Gastrocnemius medialis (tissue), 4 donors: ENCODE data around the gene ZNF135. TPM values are rescaled to one million over a fixed set of nuclear protein-coding genes. Genes with fewer than 3 reads are reported as not detected.

ENCODE experiments used
- ATAC-seq, 2 donors: fragments of 150-250 bp; one replicate each; pipeline ENCODE4 v1.9.1; 2016
- DNase-seq, 2 donors: peaks; one replicate each; pipeline ENCODE4 v3.0.0-alpha.2; 2019
- H3K27ac ChIP-seq, 4 donors: fragments of 200-600 bp; sonication (generic); 1 replicate in 1 of 4; 2 replicates in 3 of 4; pipeline ENCODE4 v1.5.1; 2016 to 2018; ENCODE audit warnings: mild to moderate bottlenecking in 2 of 4, moderate library complexity in 1 of 4
- H3K27me3 ChIP-seq, 3 donors: fragments of 200-600 bp; sonication (generic) in 2 of 3; 1 replicate in 1 of 3; 2 replicates in 2 of 3; pipeline versions ENCODE4 v1.5.1 to v1.6.0; 2016 to 2019; ENCODE audit warnings: mild to moderate bottlenecking in 1 of 3, moderate library complexity in 1 of 3
- H3K36me3 ChIP-seq, 2 donors: fragments of 200-600 bp; sonication (generic) in 1 of 2; one replicate each; pipeline ENCODE4 v1.5.1; 2017 to 2018
- H3K4me1 ChIP-seq, 2 donors: fragments of 200-600 bp; sonication (generic) in 1 of 2; one replicate each; pipeline ENCODE4 v1.5.1; 2016 to 2017; ENCODE audit warnings: mild to moderate bottlenecking in 2 of 2
- H3K4me3 ChIP-seq, 4 donors: fragments of 200-600 bp; sonication (generic) in 3 of 4; 1 replicate in 1 of 4; 2 replicates in 3 of 4; pipeline ENCODE4 v1.5.1; 2016 to 2019; ENCODE audit warnings: mild to moderate bottlenecking in 2 of 4
- H3K9me3 ChIP-seq, 3 donors: fragments of 200-600 bp; sonication (generic) in 2 of 3; 1 replicate in 1 of 3; 2 replicates in 2 of 3; pipeline ENCODE4 v1.5.1; 2016 to 2019
- CTCF ChIP-seq, 5 experiments: fragments of 450-650 bp in 3 of 5; fragments of 200-600 bp in 2 of 5; sonication (generic) in 2 of 5; IDR thresholded peaks in 4 of 5; conservative IDR thresholded peaks in 1 of 5; 1 replicate in 4 of 5; 2 replicates in 1 of 5; pipeline ENCODE4 v1.5.1; 2016 to 2019; ENCODE audit warnings: antibody characterized with exemption in 5 of 5, mild to moderate bottlenecking in 3 of 5, moderate library complexity in 3 of 5
- POLR2A ChIP-seq, 2 donors: fragments of 450-650 bp; IDR thresholded peaks; one replicate each; pipeline ENCODE4 v1.6.1; 2017; ENCODE audit warnings: antibody characterized with exemption in 2 of 2, mild to moderate bottlenecking in 2 of 2, moderate library complexity in 2 of 2
- in situ Hi-C, 4 donors: fragments of 200-750 bp; cut with MboI; loops; one replicate each; pipeline versions ENCODE4 v1.15.0 to v1.8.0; 2017; ENCODE audit warnings: low sequenced_read_pairs in 4 of 4
- intact Hi-C: fragments of 100-400 bp; cut with DNase I; formaldehyde crosslinking; loops from one replicate; pipeline ENCODE4 v1.15.1; 2023; ENCODE audit warnings: low total_unique reads
- total RNA-seq, 4 donors: library from RNA; depleted of rRNA; stranded (reverse); fragments of >200 nt; gene quantifications; one replicate each; pipeline versions ENCODE4 v1.1.0 to v1.2.3, GENCODE V29; 2016

ZNF135 gene
- total RNA-seq, 4 donors from 2014 or later: 0.36 to 0.73 (median 0.53) TPM

- H3K4me1 ChIP-seq: no peaks in the 10 kb centered on the region
- no peaks in the 10 kb centered on the region for H3K27me3 ChIP-seq
- H3K4me3 ChIP-seq: no peak overlapping the region
- no peaks in the 10 kb centered on the region for H3K36me3 ChIP-seq
- in situ Hi-C loops: no loop called here
- TF ChIP-seq CTCF (IDR thresholded peaks at IDR 0.05 in 4 of 5, conservative IDR thresholded peaks at IDR 0.05 in 1 of 5) (no peak), POLR2A (IDR thresholded peaks at IDR 0.05) (no peak)
- no peak for ATAC-seq
- H3K9me3 ChIP-seq: no peaks in the 10 kb centered on the region
- no peak for DNase-seq
- intact Hi-C loops: no loop called here
- no peak overlapping the region for H3K27ac ChIP-seq
Measured at GRCh38 chr19:58044391-58044790, 14.7 kb upstream of the ZNF135 start.

- Histone ChIP-seq H3K27me3 (no peaks in the 10 kb centered on the region), H3K36me3 (no peaks in the 10 kb centered on the region), H3K4me1 (no peaks in the 10 kb centered on the region), H3K4me3 (no peak overlapping the region), H3K27ac (no peak overlapping the region), H3K9me3 (no peaks in the 10 kb centered on the region)
- no peak for DNase-seq
- ATAC-seq: no peak
- in situ Hi-C loops: no loop called here
- TF ChIP-seq POLR2A (IDR thresholded peaks at IDR 0.05) (no peak), CTCF (IDR thresholded peaks at IDR 0.05 in 4 of 5, conservative IDR thresholded peaks at IDR 0.05 in 1 of 5) (no peak)
- intact Hi-C loops: no loop called here
Measured at GRCh38 chr19:58044886-58045285, 14.2 kb upstream of the ZNF135 start.

- no peak for ATAC-seq
- no peaks in the 10 kb centered on the region for H3K4me1 ChIP-seq
- H3K4me3 ChIP-seq: no peak overlapping the region
- DNase-seq: no peak
- in situ Hi-C loops (no loop called here), intact Hi-C loops (no loop called here)
- no peak for TF ChIP-seq CTCF (IDR thresholded peaks at IDR 0.05 in 4 of 5, conservative IDR thresholded peaks at IDR 0.05 in 1 of 5)
- no peak for TF ChIP-seq POLR2A (IDR thresholded peaks at IDR 0.05)
- H3K9me3 ChIP-seq: no peaks in the 10 kb centered on the region
- no peak overlapping the region for H3K27ac ChIP-seq
- H3K27me3 ChIP-seq: no peaks in the 10 kb centered on the region
- H3K36me3 ChIP-seq: no peaks in the 10 kb centered on the region
Measured at GRCh38 chr19:58045411-58046050, 13.6 kb upstream of the ZNF135 start.

- in situ Hi-C loops (no loop called here), intact Hi-C loops (no loop called here)
- no peak for ATAC-seq
- no peak overlapping the region for H3K27ac ChIP-seq
- no peaks in the 10 kb centered on the region for H3K27me3 ChIP-seq
- DNase-seq: no peak
- no peaks in the 10 kb centered on the region for H3K36me3 ChIP-seq
- no peaks in the 10 kb centered on the region for H3K9me3 ChIP-seq
- no peaks in the 10 kb centered on the region for H3K4me1 ChIP-seq
- H3K4me3 ChIP-seq: no peak overlapping the region
- TF ChIP-seq POLR2A (IDR thresholded peaks at IDR 0.05) (no peak), CTCF (IDR thresholded peaks at IDR 0.05 in 4 of 5, conservative IDR thresholded peaks at IDR 0.05 in 1 of 5) (no peak)
Measured at GRCh38 chr19:58046856-58047255, 12.2 kb upstream of the ZNF135 start.

GRCh38 chr19:58047672-58048071 is 11.4 kb upstream of the ZNF135 start:
- in situ Hi-C loops: no loop called here
- Histone ChIP-seq H3K36me3 (no peaks in the 10 kb centered on the region), H3K9me3 (no peaks in the 10 kb centered on the region), H3K27ac (no peak overlapping the region), H3K4me1 (no peaks in the 10 kb centered on the region), H3K4me3 (no peak overlapping the region), H3K27me3 (no peaks in the 10 kb centered on the region)
- ATAC-seq (no peak), DNase-seq (no peak)
- intact Hi-C loops: no loop called here
- TF ChIP-seq POLR2A (IDR thresholded peaks at IDR 0.05): no peak
- no peak for TF ChIP-seq CTCF (IDR thresholded peaks at IDR 0.05 in 4 of 5, conservative IDR thresholded peaks at IDR 0.05 in 1 of 5)
